Muscle of leg (tissue), 11 donors: ENCODE results near the gene SHROOM2. TPM values are rescaled to one million over a fixed set of nuclear protein-coding genes. Genes with fewer than 3 reads are reported as not detected.

ENCODE experiments used
- DNase-seq: peaks from one replicate; pipeline ENCODE4 v3.0.0; 2013
- H3K27ac ChIP-seq: one replicate; pipeline ENCODE4 v1.5.1; 2013; ENCODE audit warnings: mild to moderate bottlenecking, low read length, control low read depth
- H3K27me3 ChIP-seq: one replicate; pipeline ENCODE4 v1.6.1; 2013; ENCODE audit warnings: low read length; ENCODE audit not compliant: control insufficient read depth, insufficient read depth
- H3K36me3 ChIP-seq: one replicate; pipeline ENCODE4 v1.6.1; 2013; ENCODE audit warnings: low read length; ENCODE audit not compliant: control insufficient read depth, insufficient read depth
- H3K4me1 ChIP-seq: one replicate; pipeline ENCODE4 v1.6.1; 2013; ENCODE audit warnings: low read length; ENCODE audit not compliant: control insufficient read depth, insufficient read depth
- H3K4me3 ChIP-seq: one replicate; pipeline ENCODE4 v1.5.1; 2013; ENCODE audit warnings: low read length, control low read depth
- H3K9me3 ChIP-seq: replicated peaks from 2 replicates; pipeline ENCODE4 v1.6.1; 2013; ENCODE audit warnings: low read depth, low read length; ENCODE audit not compliant: control insufficient read depth
- WGBS: methylation state at CpG from one replicate; pipeline ENCODE4 v1.1.5; 2013; ENCODE audit warnings: missing lambda C conversion rate; ENCODE audit not compliant: insufficient coverage; 5-methylcytosine and 5-hydroxymethylcytosine counted together
- polyA plus RNA-seq, 8 donors: library from polyadenylated mRNA; unstranded; fragments of 120-200 nt; gene quantifications; one replicate each; pipeline versions ENCODE4 v1.2.1 to v1.2.3, GENCODE V29; 2013; ENCODE audit warnings: inconsistent platforms in 1 of 8, low replicate concordance in 1 of 8; ENCODE audit not compliant: insufficient read length in 8 of 8, insufficient read depth in 1 of 8
- total RNA-seq: library from RNA; stranded (reverse); fragments of 120-200 nt; gene quantifications from one replicate; pipeline ENCODE4 v1.2.4, GENCODE V29; 2013

SHROOM2 gene
- total and polyA plus RNA-seq, 9 donors, result 0.84 to 3.7 (median 1.7) TPM

DNA sequence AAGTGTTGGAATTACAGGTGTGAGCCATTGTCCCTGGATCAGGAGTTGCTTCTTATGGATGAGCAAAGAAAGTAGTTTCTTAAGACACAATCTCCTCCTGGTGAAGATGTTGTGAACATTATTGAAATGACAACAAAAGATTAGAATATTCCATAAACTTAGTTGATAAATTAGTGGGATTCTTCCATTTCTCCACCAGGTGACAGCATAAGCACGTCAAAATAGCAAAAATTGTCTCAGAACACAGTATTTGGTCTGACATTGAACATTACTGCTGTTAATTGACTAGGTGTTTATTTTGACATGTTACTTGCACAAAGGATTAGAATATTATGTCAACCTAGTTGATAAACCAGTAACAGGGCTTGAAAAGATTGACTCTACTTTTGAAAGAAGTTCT lies 202.5 kb downstream of the SHROOM2 start:
- peak; percentile 17 for DNase-seq
- no CpG with 5 or more reads among the region's 1 CpG for WGBS
- Histone ChIP-seq H3K4me1 (no peaks in the 10 kb centered on the region), H3K36me3 (no peaks in the 10 kb centered on the region), H3K4me3 (no peak overlapping the region), H3K27ac (no peak overlapping the region), H3K27me3 (peaks cover 6% of the 10 kb centered on the region), H3K9me3 (no peaks in the 10 kb centered on the region)

DNA sequence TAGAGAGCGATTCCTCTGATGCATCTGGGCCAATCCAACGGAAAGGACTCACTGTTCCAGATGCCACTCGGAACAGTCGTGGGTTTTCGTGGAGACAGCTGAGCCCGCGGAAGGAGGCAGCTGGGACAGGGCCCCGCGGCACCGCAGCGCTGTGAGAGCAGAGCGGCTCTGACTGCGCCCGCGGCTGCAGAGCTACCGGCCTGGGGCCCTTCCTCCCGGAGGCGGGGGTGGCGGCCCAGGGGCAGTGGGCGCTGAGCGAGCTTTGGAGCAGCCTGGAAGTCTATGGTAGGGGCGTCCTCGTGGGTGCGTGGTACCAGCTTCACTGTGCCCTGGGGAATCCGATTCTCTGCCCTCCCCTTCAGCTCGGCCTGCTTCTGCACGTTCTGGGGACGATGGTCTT lies 205.8 kb downstream of the SHROOM2 start:
- Histone ChIP-seq H3K4me3 (no peak overlapping the region), H3K9me3 (no peaks in the 10 kb centered on the region), H3K4me1 (no peaks in the 10 kb centered on the region), H3K36me3 (no peaks in the 10 kb centered on the region), H3K27ac (no peak overlapping the region), H3K27me3 (peaks cover 5% of the 10 kb centered on the region)
- no peak for DNase-seq
- WGBS, result 89% methylated on average over 28 of the region's 28 CpGs

DNA sequence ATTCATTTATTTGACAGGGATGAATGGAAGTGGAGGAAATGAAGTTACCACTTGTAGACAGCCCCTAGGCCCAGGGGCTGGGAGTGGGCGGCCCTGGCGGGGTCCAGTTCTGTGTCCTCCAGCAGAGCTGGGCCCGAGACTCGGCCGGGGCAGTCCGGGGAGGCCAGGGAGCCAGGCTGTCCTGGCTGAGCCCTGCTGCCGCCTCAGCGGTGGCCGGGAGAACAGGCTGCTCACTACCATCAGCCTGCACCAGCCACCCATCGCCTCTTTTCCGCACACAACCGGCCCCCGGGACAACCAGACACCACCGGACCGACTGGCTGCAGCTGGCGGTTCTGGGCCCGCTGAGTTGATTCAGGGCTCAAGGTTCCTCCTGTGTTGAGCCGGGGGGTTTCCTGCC lies 206.5 kb downstream of the SHROOM2 start:
- H3K4me1 ChIP-seq, result no peaks in the 10 kb centered on the region
- H3K4me3 ChIP-seq, result no peak overlapping the region
- H3K27ac ChIP-seq, result no peak overlapping the region
- DNase-seq, result no peak
- H3K36me3 ChIP-seq, result no peaks in the 10 kb centered on the region
- peaks cover 5% of the 10 kb centered on the region for H3K27me3 ChIP-seq
- H3K9me3 ChIP-seq, result no peaks in the 10 kb centered on the region
- WGBS, result 92% methylated on average over 18 of the region's 18 CpGs

DNA sequence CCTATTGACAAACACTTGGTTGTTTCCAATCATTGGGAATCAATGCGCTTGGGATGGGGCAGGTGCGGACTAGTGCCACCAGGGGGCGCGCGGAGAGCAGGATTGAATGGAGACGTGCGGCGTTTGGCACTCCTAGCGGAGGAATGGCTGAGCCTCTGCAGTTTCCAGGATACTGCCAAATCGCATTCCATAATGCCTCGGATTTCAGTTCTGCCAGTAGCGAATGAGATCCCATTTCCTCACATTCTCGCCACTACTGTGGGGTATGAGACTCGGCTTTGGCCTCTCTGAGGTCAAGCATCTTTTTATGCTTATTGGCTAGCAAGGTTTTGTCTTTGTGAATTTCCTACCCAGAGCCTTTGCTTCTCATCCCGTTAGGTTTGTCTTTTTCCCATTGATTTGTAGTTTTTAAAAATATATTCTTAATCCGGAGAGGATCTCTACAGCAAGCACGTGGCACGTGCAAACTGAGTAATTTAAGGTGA lies 209.7 kb downstream of the SHROOM2 start:
- DNase-seq, result peak; percentile 81
- H3K9me3 ChIP-seq, result no peaks in the 10 kb centered on the region
- 18% methylated on average over 13 of the region's 18 CpGs for WGBS
- H3K4me3 ChIP-seq, result no peak overlapping the region
- no peaks in the 10 kb centered on the region for H3K4me1 ChIP-seq
- no peaks in the 10 kb centered on the region for H3K36me3 ChIP-seq
- no peak overlapping the region for H3K27ac ChIP-seq
- H3K27me3 ChIP-seq, result peaks cover 5% of the 10 kb centered on the region

DNA sequence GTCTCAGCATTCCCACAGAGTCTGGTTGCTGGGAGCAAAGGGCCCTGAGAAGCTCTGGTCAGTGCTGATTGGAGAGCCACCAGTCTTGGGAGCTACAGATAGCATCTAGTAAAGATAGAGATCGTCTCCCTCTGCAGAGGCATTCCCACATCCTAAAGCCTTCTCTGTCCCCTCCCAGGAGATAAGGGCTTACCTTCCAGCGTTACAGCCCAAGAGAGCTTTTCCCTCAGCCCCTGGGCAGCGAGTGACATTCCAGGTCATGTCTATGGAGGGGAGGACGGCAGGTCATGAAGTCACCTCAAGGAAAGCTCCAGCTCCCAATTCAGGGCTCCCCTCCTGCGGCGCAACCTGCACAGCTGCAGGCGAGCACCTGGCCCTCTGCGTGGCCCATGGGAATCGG lies 210.8 kb downstream of the SHROOM2 start:
- 90% methylated on average over 8 of the region's 9 CpGs for WGBS
- Histone ChIP-seq H3K36me3 (no peaks in the 10 kb centered on the region), H3K9me3 (no peaks in the 10 kb centered on the region), H3K4me1 (no peaks in the 10 kb centered on the region), H3K4me3 (no peak overlapping the region), H3K27me3 (peaks cover 7% of the 10 kb centered on the region), H3K27ac (no peak overlapping the region)
- no peak for DNase-seq

DNA sequence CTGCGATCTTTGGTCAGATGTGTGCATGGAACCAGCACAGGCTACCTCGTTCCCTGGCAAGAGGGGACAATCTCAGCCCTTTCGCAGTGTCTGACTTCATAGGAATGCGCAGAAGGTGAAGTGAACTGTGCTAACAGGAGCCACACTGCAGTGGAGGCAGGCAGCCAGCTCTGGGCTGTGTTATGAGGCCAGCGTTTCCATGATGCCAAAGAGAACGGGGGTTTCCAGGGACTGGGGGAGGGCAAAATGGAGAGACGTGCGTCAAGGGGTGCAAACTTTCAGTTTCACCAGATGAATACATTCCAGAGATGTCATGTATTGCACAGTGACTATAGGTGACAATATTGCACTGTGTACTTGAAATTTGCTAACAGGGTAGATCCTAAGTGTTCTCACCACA lies 211.3 kb downstream of the SHROOM2 start:
- H3K36me3 ChIP-seq, result no peaks in the 10 kb centered on the region
- H3K27ac ChIP-seq, result no peak overlapping the region
- H3K4me1 ChIP-seq, result no peaks in the 10 kb centered on the region
- DNase-seq, result no peak
- H3K4me3 ChIP-seq, result no peak overlapping the region
- peaks cover 7% of the 10 kb centered on the region for H3K27me3 ChIP-seq
- WGBS, result 74% methylated on average over 6 of the region's 8 CpGs
- no peaks in the 10 kb centered on the region for H3K9me3 ChIP-seq

Other genes with a start within 250 kb of the SHROOM2 start
- gene GPR143, start 20.6 kb upstream of the SHROOM2 start, total RNA-seq, result 0.58 TPM
- gene GPR143, start 20.6 kb upstream of the SHROOM2 start, polyA plus RNA-seq, result 1 to 10 TPM in 2 of 8 donors, under 1 TPM in 6; 0.39 to 1.5 (median 0.72) TPM
- not detected for gene CLDN34, start 180.9 kb downstream of the SHROOM2 start, total RNA-seq
- gene CLDN34, start 180.9 kb downstream of the SHROOM2 start, polyA plus RNA-seq, result not detected